WTC11 (cell line): ENCODE results near the gene NCOA6.

Experiments used
- ATF3 ChIP-seq: sonication (generic); formaldehyde crosslinking; conservative IDR thresholded peaks from 2 replicates; pipeline ENCODE4 v1.8.1; 2022; ENCODE audit warnings: mild to moderate bottlenecking, missing genetic modification reagents
- ATF6 ChIP-seq: sonication (generic); formaldehyde crosslinking; IDR thresholded peaks from 2 replicates; pipeline ENCODE4 v1.8.1; 2023; ENCODE audit warnings: mild to moderate bottlenecking, missing genetic modification reagents
- CTCF ChIP-seq: fragments of 200-600 bp; IDR thresholded peaks from 2 replicates; pipeline ENCODE4 v1.8.0; 2022; ENCODE audit warnings: antibody characterized with exemption
- GABPB1 ChIP-seq: sonication (generic); formaldehyde crosslinking; IDR thresholded peaks from 2 replicates; pipeline ENCODE4 v1.8.1; 2023; ENCODE audit warnings: mild to moderate bottlenecking, missing genetic modification reagents
- NR2C2 ChIP-seq: sonication (generic); formaldehyde crosslinking; IDR thresholded peaks from 2 replicates; pipeline ENCODE4 v1.8.0; 2022; ENCODE audit warnings: mild to moderate bottlenecking, missing genetic modification reagents
- USF2 ChIP-seq: sonication (generic); formaldehyde crosslinking; IDR thresholded peaks from 2 replicates; pipeline ENCODE4 v1.8.1; 2023; ENCODE audit warnings: mild to moderate bottlenecking, missing genetic modification reagents, moderate library complexity
- TF ChIP-seq, protein P1 (sequence below): sonication (generic); formaldehyde crosslinking; IDR thresholded peaks from 2 replicates; pipeline ENCODE4 v1.8.1; 2023; ENCODE audit warnings: mild to moderate bottlenecking, missing genetic modification reagents, moderate library complexity
- TF ChIP-seq, protein P2 (sequence below): sonication (generic); formaldehyde crosslinking; conservative IDR thresholded peaks from 2 replicates; pipeline ENCODE4 v1.8.1; 2023; ENCODE audit warnings: mild to moderate bottlenecking, low read depth, missing genetic modification reagents, moderate library complexity

DNA sequence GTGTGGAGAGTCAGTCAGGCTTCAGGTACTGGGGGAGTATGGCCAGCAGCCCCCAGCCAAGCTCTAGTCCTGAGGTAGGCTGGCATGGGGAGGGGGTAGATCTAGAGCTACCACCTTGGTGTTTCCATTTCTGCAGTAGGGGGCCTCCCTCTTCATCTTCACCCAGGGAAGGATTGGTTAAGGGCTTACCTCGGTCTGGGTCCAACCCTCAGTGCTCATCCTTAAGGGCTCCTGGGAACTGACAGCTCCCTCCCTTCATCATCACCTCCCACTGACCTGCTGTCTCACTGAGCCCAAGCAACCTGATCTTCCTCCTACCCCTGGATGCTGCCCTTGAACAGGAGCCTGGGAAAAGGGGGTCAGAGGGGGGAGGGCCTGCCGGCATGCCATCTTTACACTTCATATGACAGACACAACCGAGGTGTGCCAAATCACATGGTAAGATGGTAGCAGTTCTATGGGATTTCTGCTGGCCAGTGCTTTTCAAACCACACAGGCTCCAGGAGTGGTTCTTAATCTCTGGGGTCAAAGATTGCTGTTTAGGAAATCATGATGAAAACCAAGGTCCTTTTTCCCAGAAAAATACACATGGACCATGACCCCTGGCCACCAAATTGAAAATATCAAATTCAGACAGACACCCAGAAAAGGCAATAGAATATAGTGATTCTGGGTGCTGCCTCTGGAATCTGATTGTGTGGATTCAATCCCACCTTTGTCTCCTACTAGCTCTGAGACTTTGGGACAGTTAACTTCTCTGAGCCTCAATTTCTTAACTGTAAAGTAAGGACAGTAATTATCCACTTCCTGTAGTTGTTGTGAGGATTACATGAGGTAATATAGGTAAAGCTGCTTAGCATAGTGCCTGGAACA is 118.3 kb downstream of the NCOA6 start:
- TF ChIP-seq GABPB1: no peak; the same call in 1 of the 2 replicates
- TF ChIP-seq, protein P1, sequence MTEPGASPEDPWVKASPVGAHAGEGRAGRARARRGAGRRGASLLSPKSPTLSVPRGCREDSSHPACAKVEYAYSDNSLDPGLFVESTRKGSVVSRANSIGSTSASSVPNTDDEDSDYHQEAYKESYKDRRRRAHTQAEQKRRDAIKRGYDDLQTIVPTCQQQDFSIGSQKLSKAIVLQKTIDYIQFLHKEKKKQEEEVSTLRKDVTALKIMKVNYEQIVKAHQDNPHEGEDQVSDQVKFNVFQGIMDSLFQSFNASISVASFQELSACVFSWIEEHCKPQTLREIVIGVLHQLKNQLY (CRISPR knock-in tag): no peak
- TF ChIP-seq CTCF: no peak
- TF ChIP-seq, protein P2, sequence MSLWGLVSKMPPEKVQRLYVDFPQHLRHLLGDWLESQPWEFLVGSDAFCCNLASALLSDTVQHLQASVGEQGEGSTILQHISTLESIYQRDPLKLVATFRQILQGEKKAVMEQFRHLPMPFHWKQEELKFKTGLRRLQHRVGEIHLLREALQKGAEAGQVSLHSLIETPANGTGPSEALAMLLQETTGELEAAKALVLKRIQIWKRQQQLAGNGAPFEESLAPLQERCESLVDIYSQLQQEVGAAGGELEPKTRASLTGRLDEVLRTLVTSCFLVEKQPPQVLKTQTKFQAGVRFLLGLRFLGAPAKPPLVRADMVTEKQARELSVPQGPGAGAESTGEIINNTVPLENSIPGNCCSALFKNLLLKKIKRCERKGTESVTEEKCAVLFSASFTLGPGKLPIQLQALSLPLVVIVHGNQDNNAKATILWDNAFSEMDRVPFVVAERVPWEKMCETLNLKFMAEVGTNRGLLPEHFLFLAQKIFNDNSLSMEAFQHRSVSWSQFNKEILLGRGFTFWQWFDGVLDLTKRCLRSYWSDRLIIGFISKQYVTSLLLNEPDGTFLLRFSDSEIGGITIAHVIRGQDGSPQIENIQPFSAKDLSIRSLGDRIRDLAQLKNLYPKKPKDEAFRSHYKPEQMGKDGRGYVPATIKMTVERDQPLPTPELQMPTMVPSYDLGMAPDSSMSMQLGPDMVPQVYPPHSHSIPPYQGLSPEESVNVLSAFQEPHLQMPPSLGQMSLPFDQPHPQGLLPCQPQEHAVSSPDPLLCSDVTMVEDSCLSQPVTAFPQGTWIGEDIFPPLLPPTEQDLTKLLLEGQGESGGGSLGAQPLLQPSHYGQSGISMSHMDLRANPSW (CRISPR knock-in tag): no peak
- no peak for TF ChIP-seq NR2C2 (CRISPR knock-in tag)
- no peak for TF ChIP-seq ATF3
- TF ChIP-seq ATF6 (CRISPR knock-in tag): no peak
- no peak for TF ChIP-seq USF2
